WTC11 (cell line): ENCODE results near the gene OMA1. TPM values are rescaled to one million over a fixed set of nuclear protein-coding genes. Genes with fewer than 3 reads are reported as not detected.

Experiments used
- ATF2 ChIP-seq: sonication (generic); formaldehyde crosslinking; IDR thresholded peaks from 2 replicates; pipeline ENCODE4 v1.8.1; 2022; ENCODE audit warnings: low read depth, missing genetic modification reagents, borderline replicate concordance
- ATF3 ChIP-seq: sonication (generic); formaldehyde crosslinking; conservative IDR thresholded peaks from 2 replicates; pipeline ENCODE4 v1.8.1; 2022; ENCODE audit warnings: mild to moderate bottlenecking, missing genetic modification reagents
- CDX4 ChIP-seq: fragments of 250-450 bp; sonication (Bioruptor Pico); IDR thresholded peaks from 2 replicates; pipeline ENCODE4 v1.9.0; 2021; ENCODE audit warnings: moderate library complexity, mild to moderate bottlenecking, inconsistent platforms, borderline replicate concordance
- CREM ChIP-seq: sonication (generic); formaldehyde crosslinking; IDR thresholded peaks from 2 replicates; pipeline ENCODE4 v1.8.1; 2022; ENCODE audit warnings: mild to moderate bottlenecking, missing genetic modification reagents, moderate library complexity
- EMX1 ChIP-seq: fragments of 250-450 bp; sonication (Bioruptor Pico); IDR thresholded peaks from 2 replicates; pipeline ENCODE4 v1.8.0; 2021; ENCODE audit warnings: mild to moderate bottlenecking
- FOXJ3 ChIP-seq: sonication (generic); formaldehyde crosslinking; IDR thresholded peaks from 2 replicates; pipeline ENCODE4 v1.9.0; 2021; ENCODE audit warnings: missing genetic modification reagents, mild to moderate bottlenecking, borderline replicate concordance
- FOXP4 ChIP-seq: sonication (generic); formaldehyde crosslinking; IDR thresholded peaks from 2 replicates; pipeline ENCODE4 v1.8.0; 2022; ENCODE audit warnings: mild to moderate bottlenecking, missing genetic modification reagents
- MLX ChIP-seq: sonication (generic); formaldehyde crosslinking; IDR thresholded peaks from 2 replicates; pipeline ENCODE4 v1.8.1; 2023; ENCODE audit warnings: mild to moderate bottlenecking, missing genetic modification reagents, moderate library complexity
- NFATC4 ChIP-seq: fragments of 250-450 bp; sonication (Bioruptor Pico); IDR thresholded peaks from 2 replicates; pipeline ENCODE4 v1.9.0; 2021; ENCODE audit warnings: mild to moderate bottlenecking
- PREB ChIP-seq: sonication (generic); formaldehyde crosslinking; IDR thresholded peaks from 2 replicates; pipeline ENCODE4 v1.8.1; 2022; ENCODE audit warnings: mild to moderate bottlenecking, missing genetic modification reagents, moderate library complexity, borderline replicate concordance
- PRRX2 ChIP-seq: fragments of 250-450 bp; sonication (Bioruptor Pico); IDR thresholded peaks from 2 replicates; pipeline ENCODE4 v1.8.0; 2021; ENCODE audit warnings: mild to moderate bottlenecking
- RORB ChIP-seq: fragments of 250-450 bp; sonication (Bioruptor Pico); IDR thresholded peaks from 2 replicates; pipeline ENCODE4 v1.9.0; 2021; ENCODE audit warnings: mild to moderate bottlenecking
- SMAD4 ChIP-seq: sonication (generic); formaldehyde crosslinking; IDR thresholded peaks from 2 replicates; pipeline ENCODE4 v1.8.0; 2022; ENCODE audit warnings: mild to moderate bottlenecking, missing genetic modification reagents
- SOX15 ChIP-seq: fragments of 250-450 bp; sonication (Bioruptor Pico); IDR thresholded peaks from 2 replicates; pipeline ENCODE4 v1.9.0; 2021; ENCODE audit warnings: mild to moderate bottlenecking
- STAT6 ChIP-seq: sonication (generic); formaldehyde crosslinking; conservative IDR thresholded peaks from 2 replicates; pipeline ENCODE4 v1.8.1; 2023; ENCODE audit warnings: mild to moderate bottlenecking, low read depth, missing genetic modification reagents, moderate library complexity
- TEAD1 ChIP-seq: sonication (generic); formaldehyde crosslinking; IDR thresholded peaks from 2 replicates; pipeline ENCODE4 v1.8.0; 2022; ENCODE audit warnings: mild to moderate bottlenecking, missing genetic modification reagents
- ZBTB21 ChIP-seq: sonication (generic); formaldehyde crosslinking; IDR thresholded peaks from 2 replicates; pipeline ENCODE4 v1.8.1; 2023; ENCODE audit warnings: mild to moderate bottlenecking, missing genetic modification reagents, borderline replicate concordance
- ZNF121 ChIP-seq: sonication (generic); formaldehyde crosslinking; IDR thresholded peaks from 2 replicates; pipeline ENCODE4 v1.8.0; 2023; ENCODE audit warnings: missing genetic modification reagents
- ZNF219 ChIP-seq: sonication (generic); formaldehyde crosslinking; IDR thresholded peaks from 2 replicates; pipeline ENCODE4 v1.8.0; 2023; ENCODE audit warnings: missing genetic modification reagents, mild to moderate bottlenecking, borderline replicate concordance
- ZNF263 ChIP-seq: sonication (generic); formaldehyde crosslinking; IDR thresholded peaks from 2 replicates; pipeline ENCODE4 v1.8.1; 2022; ENCODE audit warnings: low read depth, mild to moderate bottlenecking, moderate library complexity, missing genetic modification reagents
- ZNF281 ChIP-seq: sonication (generic); formaldehyde crosslinking; IDR thresholded peaks from 2 replicates; pipeline ENCODE4 v1.8.0; 2023; ENCODE audit warnings: mild to moderate bottlenecking, missing genetic modification reagents
- ZNF396 ChIP-seq: fragments of 250-450 bp; sonication (Bioruptor Pico); IDR thresholded peaks from 2 replicates; pipeline ENCODE4 v1.8.0; 2021; ENCODE audit warnings: mild to moderate bottlenecking, moderate library complexity, borderline replicate concordance
- ZNF423 ChIP-seq: fragments of 250-450 bp; sonication (Bioruptor Pico); IDR thresholded peaks from 2 replicates; pipeline ENCODE4 v2.1.2; 2022; ENCODE audit warnings: mild to moderate bottlenecking, moderate library complexity
- ZNF512 ChIP-seq: sonication (generic); formaldehyde crosslinking; IDR thresholded peaks from 2 replicates; pipeline ENCODE4 v1.8.1; 2022; ENCODE audit warnings: missing genetic modification reagents, borderline replicate concordance
- total RNA-seq: library from RNA; stranded (reverse); gene quantifications from 3 replicates; pipeline ENCODE4 v1.2.3, GENCODE V29; 2021

The OMA1 gene
- total RNA-seq, 1 experiment from 2014 or later, result 10.5 TPM

GRCh38 chr1:58576727-58577653, 30.5 kb upstream of the OMA1 start, which contains the start of gene TACSTD2 (continued):
- peak; percentile 92; the same call in 1 of the 2 replicates for TF ChIP-seq ATF2 (CRISPR knock-in tag)
- peak; percentile 90; the same call in 1 of the 2 replicates for TF ChIP-seq ZNF281 (CRISPR knock-in tag)
- TF ChIP-seq SMAD4, result peak; percentile 61; the same call in 1 of the 2 replicates
- no peak for TF ChIP-seq CDX4 (CRISPR knock-in tag)
- 0 out of 2 replicates have a peak, but pooled peaks have one; percentile 61 for TF ChIP-seq ZNF263 (CRISPR knock-in tag)
- no peak for TF ChIP-seq FOXJ3 (CRISPR knock-in tag)
- no peak for TF ChIP-seq PRRX2
- TF ChIP-seq RORB, result no peak
- TF ChIP-seq ZNF512, result 0 out of 2 replicates have a peak, but pooled peaks have one; percentile 68
- TF ChIP-seq ZNF121 (CRISPR knock-in tag), result no peak
- TF ChIP-seq PREB (CRISPR knock-in tag), result peak; percentile 44; the same call in 1 of the 2 replicates
- peak; percentile 95; the same call in 1 of the 2 replicates for TF ChIP-seq ZNF219
- TF ChIP-seq EMX1 (CRISPR knock-in tag), result no peak
- no peak for TF ChIP-seq ZNF423
- TF ChIP-seq ZBTB21 (CRISPR knock-in tag), result 0 out of 2 replicates have a peak, but pooled peaks have one; percentile 56
- peak; percentile 96 for TF ChIP-seq TEAD1 (CRISPR knock-in tag)
- peak; percentile 94; the same call in 1 of the 2 replicates for TF ChIP-seq MLX
- TF ChIP-seq STAT6, result no peak
- TF ChIP-seq SOX15 (CRISPR knock-in tag), result no peak
- peak; percentile 81 for TF ChIP-seq ATF3 (CRISPR knock-in tag)
- no peak for TF ChIP-seq ZNF396 (CRISPR knock-in tag)
- TF ChIP-seq CREM (CRISPR knock-in tag), result peak; percentile 90
- no peak for TF ChIP-seq NFATC4 (CRISPR knock-in tag)
- peak; percentile 97 for TF ChIP-seq FOXP4
